GM20000 (cell line): ENCODE results near the gene ZG16.
"Not testable (repeated sequence)": the region's sequence is repeated elsewhere in the genome, so short reads cannot be mapped to it uniquely, and the experiment has no call there.

Source experiments
- DNase-seq: peaks from one replicate; pipeline ENCODE4 v3.0.0; 2012; ENCODE audit warnings: low spot score
- TF ChIP-seq, protein P1 (sequence below): IDR thresholded peaks from 2 replicates; pipeline ENCODE4 v1.5.1; 2012; ENCODE audit warnings: mild to moderate bottlenecking, control low read depth; ENCODE audit errors: extremely low read depth, missing control alignments

Gene ZG16

DNA sequence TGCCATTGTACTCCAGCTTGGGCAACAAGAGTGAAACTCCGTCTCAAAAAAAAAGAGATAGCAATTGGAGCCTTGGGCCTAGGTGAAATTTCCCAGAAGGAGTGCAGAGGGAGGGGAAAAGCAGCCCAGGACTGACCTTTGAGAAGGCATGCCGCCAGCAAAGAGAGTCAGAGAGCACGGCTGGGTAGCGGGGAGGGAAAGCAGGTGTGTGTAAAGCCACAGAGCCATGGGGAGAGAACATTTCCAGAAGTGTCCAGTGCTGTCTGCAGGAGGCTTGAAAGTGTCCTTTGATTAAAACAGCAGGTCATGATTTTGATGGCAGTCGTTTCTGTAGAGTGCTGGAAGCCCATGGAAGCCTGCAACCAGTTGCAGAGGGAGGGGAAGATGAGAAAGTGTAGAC lies 40.3 kb upstream of the ZG16 start:
- TF ChIP-seq, protein P1, sequence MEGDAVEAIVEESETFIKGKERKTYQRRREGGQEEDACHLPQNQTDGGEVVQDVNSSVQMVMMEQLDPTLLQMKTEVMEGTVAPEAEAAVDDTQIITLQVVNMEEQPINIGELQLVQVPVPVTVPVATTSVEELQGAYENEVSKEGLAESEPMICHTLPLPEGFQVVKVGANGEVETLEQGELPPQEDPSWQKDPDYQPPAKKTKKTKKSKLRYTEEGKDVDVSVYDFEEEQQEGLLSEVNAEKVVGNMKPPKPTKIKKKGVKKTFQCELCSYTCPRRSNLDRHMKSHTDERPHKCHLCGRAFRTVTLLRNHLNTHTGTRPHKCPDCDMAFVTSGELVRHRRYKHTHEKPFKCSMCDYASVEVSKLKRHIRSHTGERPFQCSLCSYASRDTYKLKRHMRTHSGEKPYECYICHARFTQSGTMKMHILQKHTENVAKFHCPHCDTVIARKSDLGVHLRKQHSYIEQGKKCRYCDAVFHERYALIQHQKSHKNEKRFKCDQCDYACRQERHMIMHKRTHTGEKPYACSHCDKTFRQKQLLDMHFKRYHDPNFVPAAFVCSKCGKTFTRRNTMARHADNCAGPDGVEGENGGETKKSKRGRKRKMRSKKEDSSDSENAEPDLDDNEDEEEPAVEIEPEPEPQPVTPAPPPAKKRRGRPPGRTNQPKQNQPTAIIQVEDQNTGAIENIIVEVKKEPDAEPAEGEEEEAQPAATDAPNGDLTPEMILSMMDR: no peak
- no peak for DNase-seq

DNA sequence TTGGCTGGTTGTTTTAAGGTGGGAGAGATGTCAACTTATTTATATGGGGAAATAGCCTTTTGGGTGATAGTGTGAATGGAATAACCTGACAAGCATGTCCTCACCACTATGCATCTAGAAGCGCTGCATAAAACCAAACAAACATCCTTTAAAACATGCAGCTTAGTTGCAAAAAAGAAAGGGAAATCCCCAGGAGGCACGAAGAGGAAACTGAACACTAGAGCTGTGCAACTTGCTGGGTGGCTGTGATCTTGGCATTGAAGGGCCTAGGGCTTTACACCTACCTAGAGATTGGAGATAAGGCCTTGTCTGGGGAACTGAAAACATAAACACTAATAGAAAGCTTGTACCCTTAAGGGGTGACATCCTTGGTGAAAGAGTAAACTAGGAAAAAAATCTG lies 39.5 kb upstream of the ZG16 start:
- peak; percentile 78 for DNase-seq
- TF ChIP-seq, protein P1: no peak

DNA sequence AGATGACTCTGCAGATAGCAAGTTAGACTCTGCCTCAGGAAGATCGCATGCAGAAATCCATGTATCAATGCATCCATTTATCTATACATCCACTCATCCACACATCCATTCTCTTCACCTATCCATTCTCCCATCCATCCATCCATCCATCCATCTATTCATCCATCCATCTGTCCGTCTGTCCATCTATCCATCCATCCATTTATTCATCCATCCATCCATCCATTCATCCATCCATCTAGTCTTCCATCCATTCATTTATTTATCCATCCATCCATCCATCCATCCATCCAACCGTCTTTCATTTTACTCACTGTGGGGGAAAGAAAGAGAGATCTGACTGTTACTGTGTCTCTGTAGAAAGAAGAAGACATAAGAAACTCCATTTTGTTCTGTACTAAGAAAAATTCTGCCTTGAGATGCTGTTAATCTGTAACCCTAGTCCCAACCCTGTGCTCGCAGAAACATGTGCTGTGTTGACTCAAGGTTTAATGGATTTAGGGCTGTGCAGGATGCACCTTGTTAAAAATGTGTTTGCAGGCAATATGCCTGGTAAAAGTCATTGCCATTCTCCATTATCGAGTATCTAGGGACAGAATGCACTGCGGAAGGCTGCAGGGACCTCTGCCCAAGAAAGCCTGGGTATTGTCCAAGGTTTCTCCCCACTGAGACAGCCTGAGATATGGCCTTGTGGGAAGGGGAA lies 38.0 kb upstream of the ZG16 start:
- not testable (repeated sequence) for DNase-seq

DNA sequence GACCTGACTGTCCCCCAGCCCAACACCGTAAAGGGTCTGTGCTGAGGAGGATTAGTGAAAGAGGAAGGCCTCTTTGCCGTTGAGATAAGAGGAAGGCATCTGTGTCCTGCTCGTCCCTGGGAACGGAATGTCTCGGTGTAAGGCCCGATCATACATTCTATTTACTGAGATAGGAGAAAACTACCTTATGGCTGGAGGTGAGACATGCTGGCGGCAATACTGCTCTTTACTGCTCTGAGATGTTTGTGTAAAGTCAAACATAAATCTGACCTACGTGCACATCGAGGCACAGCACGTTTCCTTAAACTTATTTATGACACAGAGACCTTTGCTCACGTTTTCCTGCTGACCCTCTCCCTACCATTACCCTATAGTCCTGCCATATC lies 37.4 kb upstream of the ZG16 start:
- not testable (repeated sequence) for DNase-seq

DNA sequence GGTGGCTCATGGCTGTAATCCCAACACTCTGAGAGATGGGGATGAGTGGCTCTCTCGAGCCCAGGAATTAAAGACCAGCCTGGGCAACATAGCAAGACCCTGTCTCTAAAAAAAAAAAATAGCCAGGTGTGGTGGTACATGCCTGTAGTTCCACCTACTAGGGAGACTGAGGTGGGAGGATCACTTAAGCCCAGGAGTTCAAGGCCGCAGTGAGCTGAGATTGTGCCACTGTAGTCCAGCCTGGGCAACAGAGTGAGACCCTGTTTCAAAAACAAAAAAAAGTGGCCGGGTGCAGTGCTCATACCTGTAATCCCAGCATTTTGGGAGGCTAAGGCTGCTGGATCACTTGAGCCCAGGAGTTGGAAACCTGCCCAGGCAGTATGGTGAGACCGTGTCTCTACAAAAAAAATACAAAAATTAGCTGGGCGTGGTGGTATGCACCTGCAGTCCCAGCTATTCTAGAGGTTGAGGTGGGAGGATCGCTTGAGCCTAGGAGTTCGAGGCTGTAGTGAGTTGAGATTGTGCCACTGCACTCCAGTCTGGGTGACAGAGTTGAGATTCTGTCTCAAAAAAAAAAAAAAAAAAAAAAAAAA lies 35.3 kb upstream of the ZG16 start:
- TF ChIP-seq, protein P1: no peak
- no peak for DNase-seq

DNA sequence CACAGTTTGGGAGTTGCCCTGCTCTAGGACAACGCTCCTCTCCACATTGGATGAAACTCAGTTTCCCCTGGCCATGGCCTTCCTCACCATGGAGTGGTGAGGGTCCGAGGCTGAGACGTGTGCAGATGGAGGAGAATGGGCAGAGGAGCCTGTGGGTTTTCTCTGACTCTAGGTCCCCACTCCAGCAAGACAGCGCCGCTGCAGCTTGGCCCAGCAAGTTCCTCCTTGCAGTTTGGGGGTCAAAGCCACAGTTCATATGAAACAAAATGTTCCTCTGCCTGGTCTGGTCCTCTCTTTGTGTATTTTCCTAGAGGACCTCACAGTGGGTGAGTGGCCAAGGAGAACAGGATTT lies 34.6 kb upstream of the ZG16 start:
- TF ChIP-seq, protein P1: no peak
- DNase-seq: no peak

DNA sequence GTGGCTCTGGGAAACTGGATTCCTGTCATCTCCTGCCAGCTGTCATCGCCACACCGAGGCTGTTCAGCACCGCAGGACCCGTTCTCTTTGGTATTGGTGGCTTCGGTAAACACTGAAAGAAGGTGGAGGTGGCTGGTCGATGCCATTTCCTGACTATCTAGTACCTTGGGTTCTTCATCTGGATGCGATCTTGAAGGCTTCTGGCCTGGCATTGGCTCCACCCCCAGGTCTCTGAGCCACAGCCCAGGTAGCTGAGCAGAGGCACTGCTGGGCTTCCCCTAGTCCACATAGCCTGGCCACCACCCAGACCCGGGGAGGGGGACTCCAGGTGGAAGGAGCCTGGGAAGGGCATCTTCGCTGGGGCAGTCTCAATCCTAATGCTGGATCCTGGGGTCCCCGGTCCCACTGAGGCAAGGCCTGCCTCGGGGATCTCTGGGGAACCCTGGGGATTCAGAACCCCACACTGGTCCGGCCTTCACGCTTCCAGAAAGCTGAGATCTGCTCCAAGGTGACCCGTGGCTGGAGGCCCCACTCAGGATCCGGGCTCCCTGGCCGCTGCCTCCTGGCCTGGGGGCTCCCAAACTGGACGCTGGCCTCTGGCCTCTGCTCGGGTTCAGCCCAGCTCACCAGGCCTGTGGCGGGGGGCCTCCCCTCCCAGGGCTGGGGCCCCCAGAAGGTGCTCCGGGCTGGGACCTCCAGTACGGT lies 34.1 kb upstream of the ZG16 start:
- TF ChIP-seq, protein P1: no peak

DNA sequence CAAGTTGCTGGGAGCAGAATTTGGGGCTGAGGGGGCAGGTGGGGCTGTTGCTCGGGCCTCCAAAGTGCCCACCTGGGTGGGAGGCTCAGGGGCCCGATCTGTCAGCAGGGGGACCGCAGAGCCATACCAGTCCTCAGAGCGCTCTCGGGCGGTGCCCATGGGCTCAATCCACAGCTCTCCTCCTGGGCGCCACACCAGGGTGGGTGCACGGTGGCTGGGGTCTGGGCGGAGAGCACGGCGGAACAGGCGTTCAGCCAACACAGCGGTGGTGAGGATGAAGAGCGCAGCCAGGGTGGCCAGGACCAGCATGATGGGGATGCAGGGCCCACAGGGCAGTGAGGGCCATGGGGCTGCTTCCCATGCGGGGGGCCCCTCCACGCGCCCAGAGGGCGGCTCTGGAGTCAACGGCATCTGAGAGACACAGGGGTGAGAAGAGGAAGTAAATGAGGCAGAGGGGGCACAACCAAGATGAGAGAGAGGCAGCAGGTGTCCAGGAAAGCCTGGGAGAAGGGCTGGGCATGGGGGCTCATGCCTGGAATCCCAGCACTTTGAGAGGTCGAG lies 33.4 kb upstream of the ZG16 start:
- TF ChIP-seq, protein P1: no peak
- no peak for DNase-seq

More for the DNA sequence above, 34.1 kb upstream of the ZG16 start:
- DNase-seq: no peak
